Measurements from ENCODE around the gene SLC17A9. TPM values are rescaled to one million over a fixed set of nuclear protein-coding genes. Genes with fewer than 3 reads are reported as not detected.

The SLC17A9 gene
- total and polyA plus RNA-seq, 5 donors = 1.5 to 4.8 (median 2.5) TPM

GRCh38 chr20:62993856-62994494 lies 41.5 kb downstream of the SLC17A9 start:
- no peaks in the 10 kb centered on the region for H3K9me3 ChIP-seq (ENCODE audit: control insufficient read depth, low read length)
- intact Hi-C loops (cut with DNase I) = no loop called here
- no peak for ATAC-seq
- H3K4me1 ChIP-seq (ENCODE audit: control insufficient read depth, insufficient read depth, low read length) = no peaks in the 10 kb centered on the region
- WGBS = 85% methylated on average over 23 of the region's 23 CpGs
- no peak overlapping the region for H3K4me3 ChIP-seq (ENCODE audit: low read length)
- H3K27me3 ChIP-seq (ENCODE audit: control insufficient read depth, insufficient read depth) = no peaks in the 10 kb centered on the region
- DNase-seq = peak in 2 of 3 donors; percentile 33 to 43
- no peak overlapping the region for H3K27ac ChIP-seq (ENCODE audit: low read length)

- DNase-seq = peak in 1 of 3 donors; percentile 19
- Histone ChIP-seq H3K27me3 (ENCODE audit: control insufficient read depth, insufficient read depth) (no peaks in the 10 kb centered on the region), H3K27ac (ENCODE audit: low read length) (no peak overlapping the region), H3K4me3 (ENCODE audit: low read length) (no peak overlapping the region), H3K9me3 (ENCODE audit: control insufficient read depth, low read length) (no peaks in the 10 kb centered on the region), H3K4me1 (ENCODE audit: control insufficient read depth, insufficient read depth, low read length) (no peaks in the 10 kb centered on the region)
- WGBS = 63% methylated on average over 19 of the region's 19 CpGs
- ATAC-seq = no peak
- intact Hi-C loops (cut with DNase I) = no loop called here
Measured at GRCh38 chr20:62994869-62995281, 42.4 kb downstream of the SLC17A9 start.

- intact Hi-C loops (cut with DNase I) = no loop called here
- no peaks in the 10 kb centered on the region for H3K4me1 ChIP-seq (ENCODE audit: control insufficient read depth, insufficient read depth, low read length)
- H3K27ac ChIP-seq (ENCODE audit: low read length) = no peak overlapping the region
- ATAC-seq (no peak), DNase-seq (peak in 1 of 3 donors; percentile 2)
- H3K4me3 ChIP-seq (ENCODE audit: low read length) = no peak overlapping the region
- 67% methylated on average over 11 of the region's 11 CpGs for WGBS
- H3K9me3 ChIP-seq (ENCODE audit: control insufficient read depth, low read length) = no peaks in the 10 kb centered on the region
- H3K27me3 ChIP-seq (ENCODE audit: control insufficient read depth, insufficient read depth) = no peaks in the 10 kb centered on the region
Measured at GRCh38 chr20:62995481-62995880, 43.0 kb downstream of the SLC17A9 start.

GRCh38 chr20:62995898-62996595 lies 43.5 kb downstream of the SLC17A9 start:
- intact Hi-C loops (cut with DNase I) = no loop called here
- no peaks in the 10 kb centered on the region for H3K27me3 ChIP-seq (ENCODE audit: control insufficient read depth, insufficient read depth)
- DNase-seq (peak in 1 of 3 donors; percentile 14), ATAC-seq (no peak)
- H3K4me3 ChIP-seq (ENCODE audit: low read length) = no peak overlapping the region
- no peaks in the 10 kb centered on the region for H3K4me1 ChIP-seq (ENCODE audit: control insufficient read depth, insufficient read depth, low read length)
- H3K9me3 ChIP-seq (ENCODE audit: control insufficient read depth, low read length) = no peaks in the 10 kb centered on the region
- no peak overlapping the region for H3K27ac ChIP-seq (ENCODE audit: low read length)
- 78% methylated on average over 25 of the region's 25 CpGs for WGBS

GRCh38 chr20:62996596-62996982 lies 44.1 kb downstream of the SLC17A9 start:
- H3K27ac ChIP-seq (ENCODE audit: low read length) = no peak overlapping the region
- DNase-seq = peak in 1 of 3 donors; percentile 27
- H3K27me3 ChIP-seq (ENCODE audit: control insufficient read depth, insufficient read depth) = no peaks in the 10 kb centered on the region
- no peak overlapping the region for H3K4me3 ChIP-seq (ENCODE audit: low read length)
- H3K9me3 ChIP-seq (ENCODE audit: control insufficient read depth, low read length) = no peaks in the 10 kb centered on the region
- H3K4me1 ChIP-seq (ENCODE audit: control insufficient read depth, insufficient read depth, low read length) = no peaks in the 10 kb centered on the region
- no peak for ATAC-seq
- intact Hi-C loops (cut with DNase I) = no loop called here
- WGBS = 86% methylated on average over 14 of the region's 14 CpGs

GRCh38 chr20:62997417-62998035 lies 45.0 kb downstream of the SLC17A9 start:
- no peaks in the 10 kb centered on the region for H3K27me3 ChIP-seq (ENCODE audit: control insufficient read depth, insufficient read depth)
- no peak overlapping the region for H3K27ac ChIP-seq (ENCODE audit: low read length)
- H3K9me3 ChIP-seq (ENCODE audit: control insufficient read depth, low read length) = no peaks in the 10 kb centered on the region
- H3K4me1 ChIP-seq (ENCODE audit: control insufficient read depth, insufficient read depth, low read length) = no peaks in the 10 kb centered on the region
- intact Hi-C loops (cut with DNase I) = no loop called here
- DNase-seq (peak in 2 of 3 donors; percentile 54 to 59), ATAC-seq (no peak)
- WGBS = 27% methylated on average over 20 of the region's 20 CpGs
- no peak overlapping the region for H3K4me3 ChIP-seq (ENCODE audit: low read length)

GRCh38 chr20:62998449-62998848 lies 45.9 kb downstream of the SLC17A9 start:
- no peaks in the 10 kb centered on the region for H3K4me1 ChIP-seq (ENCODE audit: control insufficient read depth, insufficient read depth, low read length)
- no peaks in the 10 kb centered on the region for H3K9me3 ChIP-seq (ENCODE audit: control insufficient read depth, low read length)
- H3K27ac ChIP-seq (ENCODE audit: low read length) = no peak overlapping the region
- ATAC-seq (no peak), DNase-seq (peak in 1 of 3 donors; percentile 1)
- WGBS = 83% methylated on average over 5 of the region's 5 CpGs
- H3K27me3 ChIP-seq (ENCODE audit: control insufficient read depth, insufficient read depth) = no peaks in the 10 kb centered on the region
- H3K4me3 ChIP-seq (ENCODE audit: low read length) = no peak overlapping the region
- intact Hi-C loops (cut with DNase I) = no loop called here

GRCh38 chr20:62999580-62999979 lies 47.1 kb downstream of the SLC17A9 start:
- Histone ChIP-seq H3K27ac (ENCODE audit: low read length) (no peak overlapping the region), H3K27me3 (ENCODE audit: control insufficient read depth, insufficient read depth) (no peaks in the 10 kb centered on the region), H3K9me3 (ENCODE audit: control insufficient read depth, low read length) (no peaks in the 10 kb centered on the region), H3K4me1 (ENCODE audit: control insufficient read depth, insufficient read depth, low read length) (no peaks in the 10 kb centered on the region), H3K4me3 (ENCODE audit: low read length) (no peak overlapping the region)
- no peak for ATAC-seq
- 70% methylated on average over 16 of the region's 16 CpGs for WGBS
- intact Hi-C loops (cut with DNase I) = no loop called here
- DNase-seq = peak in 2 of 3 donors; percentile 3 to 14

GRCh38 chr20:63000036-63000435 lies 47.5 kb downstream of the SLC17A9 start:
- no peaks in the 10 kb centered on the region for H3K9me3 ChIP-seq (ENCODE audit: control insufficient read depth, low read length)
- ATAC-seq (no peak), DNase-seq (peak in 1 of 3 donors; percentile 32)
- no peak overlapping the region for H3K27ac ChIP-seq (ENCODE audit: low read length)
- intact Hi-C loops (cut with DNase I) = no loop called here
- no peaks in the 10 kb centered on the region for H3K27me3 ChIP-seq (ENCODE audit: control insufficient read depth, insufficient read depth)
- H3K4me1 ChIP-seq (ENCODE audit: control insufficient read depth, insufficient read depth, low read length) = no peaks in the 10 kb centered on the region
- 85% methylated on average over 14 of the region's 14 CpGs for WGBS
- no peak overlapping the region for H3K4me3 ChIP-seq (ENCODE audit: low read length)

- H3K9me3 ChIP-seq (ENCODE audit: control insufficient read depth, low read length) = no peaks in the 10 kb centered on the region
- H3K4me1 ChIP-seq (ENCODE audit: control insufficient read depth, insufficient read depth, low read length) = no peaks in the 10 kb centered on the region
- intact Hi-C loops (cut with DNase I) = no loop called here
- H3K27me3 ChIP-seq (ENCODE audit: control insufficient read depth, insufficient read depth) = no peaks in the 10 kb centered on the region
- WGBS = 49% methylated on average over 11 of the region's 11 CpGs
- H3K4me3 ChIP-seq (ENCODE audit: low read length) = no peak overlapping the region
- H3K27ac ChIP-seq (ENCODE audit: low read length) = no peak overlapping the region
- no peak for DNase-seq
- ATAC-seq = no peak
Measured at GRCh38 chr20:63000958-63001357, 48.4 kb downstream of the SLC17A9 start.

- no peak overlapping the region for H3K27ac ChIP-seq (ENCODE audit: low read length)
- 80% methylated on average over 11 of the region's 11 CpGs for WGBS
- ATAC-seq = no peak
- no peaks in the 10 kb centered on the region for H3K4me1 ChIP-seq (ENCODE audit: control insufficient read depth, insufficient read depth, low read length)
- no peak overlapping the region for H3K4me3 ChIP-seq (ENCODE audit: low read length)
- intact Hi-C loops (cut with DNase I) = no loop called here
- no peaks in the 10 kb centered on the region for H3K27me3 ChIP-seq (ENCODE audit: control insufficient read depth, insufficient read depth)
- no peaks in the 10 kb centered on the region for H3K9me3 ChIP-seq (ENCODE audit: control insufficient read depth, low read length)
- peak in 1 of 3 donors; percentile 20 for DNase-seq
Measured at GRCh38 chr20:63002511-63002910, 50.0 kb downstream of the SLC17A9 start.

All from right cardiac atrium (tissue), 5 donors.